ENCODE results near the gene EFNA1. TPM values are rescaled to one million over a fixed set of nuclear protein-coding genes. Genes with fewer than 3 reads are reported as not detected.
"Not testable (repeated sequence)": the region's sequence is repeated elsewhere in the genome, so short reads cannot be mapped to it uniquely, and the experiment has no call there.

EFNA1 gene
- total RNA-seq, 1 donor from 2014 or later, result 3.1 TPM

DNA sequence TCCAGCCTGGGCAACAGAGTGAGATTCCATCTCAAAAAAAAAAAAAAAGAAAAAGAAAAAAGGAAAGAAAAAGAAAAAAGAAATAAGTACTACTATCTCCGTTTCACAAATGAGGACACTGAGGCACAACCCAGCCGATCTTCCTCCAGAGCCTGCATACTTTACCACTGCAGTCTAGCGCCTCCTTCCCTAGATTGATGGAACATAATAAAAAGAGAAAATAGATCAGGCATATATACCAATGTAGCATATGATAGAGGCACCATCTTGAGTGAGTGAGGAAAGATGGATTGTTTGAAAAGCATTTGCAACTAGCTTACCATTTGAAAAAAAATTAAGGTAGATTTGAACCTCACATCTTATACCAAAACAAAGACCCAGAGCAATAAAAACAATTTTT lies 17.8 kb downstream of the EFNA1 start:
- no peak for DNase-seq (ENCODE audit: low spot score)

DNA sequence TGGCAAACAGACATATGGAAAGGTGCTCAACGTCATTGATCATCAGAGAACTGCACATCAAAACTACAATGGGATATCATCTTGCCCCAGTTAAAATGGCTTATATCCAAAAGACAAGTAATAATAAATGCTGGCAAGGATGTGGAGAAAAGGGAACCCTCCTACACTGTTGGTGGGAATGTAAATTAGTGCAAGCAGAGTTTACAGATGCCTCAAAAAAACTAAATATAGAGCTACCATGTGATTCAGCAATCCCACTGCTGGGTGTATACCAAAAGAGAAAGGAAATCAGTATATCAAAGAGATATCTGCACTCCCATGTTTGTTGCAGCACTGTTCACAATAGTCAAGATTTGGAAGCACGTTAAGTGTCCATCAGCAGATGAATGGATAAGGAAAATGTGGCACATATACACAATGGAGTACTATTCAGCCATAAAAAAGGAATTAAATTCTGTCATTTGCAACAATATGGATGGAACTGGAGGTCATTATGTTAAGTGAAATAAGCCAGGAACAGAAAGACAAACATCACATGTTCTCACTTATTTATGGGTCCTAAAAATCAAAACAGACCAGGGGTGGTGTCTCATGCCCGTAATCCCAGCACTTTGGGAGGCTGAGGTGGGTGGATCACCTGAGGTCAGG lies 28.4 kb downstream of the EFNA1 start:
- DNase-seq (ENCODE audit: low spot score), result not testable (repeated sequence)

DNA sequence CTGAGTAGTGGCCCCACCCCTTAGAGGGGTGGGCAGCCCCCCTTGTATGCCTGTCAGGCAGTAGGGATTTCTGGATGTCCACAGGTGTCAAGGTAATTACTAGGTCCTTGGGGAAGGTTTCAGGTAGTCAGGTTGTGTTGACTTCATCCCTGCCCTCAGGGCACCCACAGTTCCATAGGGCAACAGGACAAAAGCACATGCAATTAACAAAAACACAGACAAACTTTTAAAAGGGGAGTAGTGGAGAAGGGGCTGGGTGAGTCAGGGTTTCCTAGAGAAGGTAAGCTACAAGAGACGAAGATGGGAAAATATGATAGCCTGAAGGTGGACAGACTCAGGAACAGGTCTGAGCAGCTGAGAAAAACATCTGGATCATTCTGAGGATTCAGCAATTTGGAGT lies 31.3 kb downstream of the EFNA1 start:
- no peak for DNase-seq (ENCODE audit: low spot score)

DNA sequence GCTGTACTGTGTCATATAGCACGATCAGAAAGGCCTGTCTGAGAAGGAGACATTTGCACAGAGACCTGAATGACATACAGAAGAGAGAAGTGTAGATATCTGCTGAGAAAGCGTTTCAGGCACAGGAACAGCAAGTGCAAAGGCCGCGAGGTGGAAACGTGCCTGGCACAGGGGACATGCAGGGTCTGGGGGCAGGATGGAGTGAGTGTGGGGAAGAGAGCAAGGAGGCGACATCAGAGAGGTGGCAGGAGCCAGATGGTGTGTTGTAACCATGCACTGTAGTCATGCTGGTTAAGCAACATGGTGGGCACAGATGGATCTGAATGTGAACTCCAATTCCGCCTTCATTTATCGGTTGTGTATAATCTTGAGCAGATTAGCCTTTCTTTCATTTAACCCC lies 32.5 kb downstream of the EFNA1 start:
- no peak for DNase-seq (ENCODE audit: low spot score)

DNA sequence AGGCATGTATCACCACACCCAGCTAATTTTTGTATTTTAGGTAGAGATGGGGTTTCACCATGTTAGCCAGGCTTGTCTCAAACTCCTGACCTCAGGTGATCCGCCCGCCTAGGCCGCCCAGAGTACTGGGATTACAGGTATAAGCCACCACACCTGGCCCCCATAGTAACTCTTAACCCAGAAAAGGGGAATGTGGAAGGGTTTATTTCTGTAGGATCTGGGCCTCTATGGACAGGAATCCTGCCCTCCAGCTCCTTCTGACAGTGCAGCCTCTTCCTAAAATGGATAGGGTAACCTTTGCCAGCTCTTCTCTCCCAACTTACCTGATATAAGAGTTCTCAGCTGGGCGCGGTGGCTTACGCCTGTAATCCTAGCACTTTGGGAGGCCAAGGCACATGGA lies 35.0 kb downstream of the EFNA1 start:
- not testable (repeated sequence) for DNase-seq (ENCODE audit: low spot score)

DNA sequence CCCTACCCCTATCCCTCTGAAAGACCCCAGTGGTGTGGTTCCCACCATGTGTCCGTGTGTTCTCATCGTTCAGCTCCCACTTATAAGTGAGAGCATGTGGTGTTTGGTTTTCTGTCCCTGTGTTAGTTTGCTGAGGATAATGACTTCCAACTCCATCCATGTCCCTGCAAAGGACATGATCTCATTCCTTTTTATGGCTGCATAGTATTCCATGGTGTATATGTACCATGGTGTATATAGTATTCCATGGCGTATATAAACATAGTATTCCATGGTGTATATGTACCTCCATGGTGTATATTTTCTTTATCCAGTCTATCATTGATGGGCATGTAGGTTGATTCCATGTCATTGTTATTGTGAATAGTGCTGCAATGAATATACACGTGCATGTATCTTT lies 36.1 kb downstream of the EFNA1 start:
- not testable (repeated sequence) for DNase-seq (ENCODE audit: low spot score)

DNA sequence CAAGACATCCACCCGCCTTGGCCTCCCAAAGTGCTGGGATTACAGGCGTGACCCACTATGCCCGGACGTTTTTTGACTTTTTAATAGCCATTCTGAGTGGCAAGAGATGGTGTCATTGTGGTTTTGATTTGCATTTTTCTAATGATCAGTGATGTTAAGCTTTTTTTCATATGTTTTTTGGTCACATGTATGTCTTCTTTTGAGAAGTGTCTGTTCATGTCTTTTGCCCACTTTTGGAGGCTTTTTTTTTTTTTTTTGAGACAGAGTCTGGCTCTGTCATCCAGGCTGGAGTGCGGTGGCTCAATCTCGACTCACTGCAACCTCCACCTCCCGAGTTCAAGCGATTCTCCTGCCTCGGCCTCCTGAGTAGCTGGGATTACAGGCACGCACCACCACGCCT lies 36.9 kb downstream of the EFNA1 start:
- DNase-seq (ENCODE audit: low spot score), result not testable (repeated sequence)

DNA sequence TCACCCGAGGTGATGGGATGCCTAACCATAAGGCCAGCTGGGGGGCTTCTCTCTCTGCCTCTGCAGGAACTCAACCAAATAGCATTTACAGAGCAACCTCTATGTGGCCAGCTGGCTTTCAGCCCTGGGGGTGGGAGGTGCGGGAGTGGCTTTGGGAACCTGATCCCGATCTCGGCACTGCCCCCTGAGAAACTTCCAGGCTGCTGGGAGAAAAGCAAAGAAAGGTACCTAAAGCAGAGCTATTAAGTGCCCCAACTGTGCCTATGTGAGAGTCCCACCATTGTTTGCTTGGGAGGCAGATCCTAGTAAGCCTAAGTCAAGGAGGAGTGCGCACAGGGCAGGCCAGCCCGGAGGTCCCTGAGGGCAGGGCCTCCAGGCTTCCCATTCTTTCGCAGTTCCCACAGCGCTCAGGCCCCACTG lies 38.4 kb downstream of the EFNA1 start:
- no peak for DNase-seq (ENCODE audit: low spot score)

DNA sequence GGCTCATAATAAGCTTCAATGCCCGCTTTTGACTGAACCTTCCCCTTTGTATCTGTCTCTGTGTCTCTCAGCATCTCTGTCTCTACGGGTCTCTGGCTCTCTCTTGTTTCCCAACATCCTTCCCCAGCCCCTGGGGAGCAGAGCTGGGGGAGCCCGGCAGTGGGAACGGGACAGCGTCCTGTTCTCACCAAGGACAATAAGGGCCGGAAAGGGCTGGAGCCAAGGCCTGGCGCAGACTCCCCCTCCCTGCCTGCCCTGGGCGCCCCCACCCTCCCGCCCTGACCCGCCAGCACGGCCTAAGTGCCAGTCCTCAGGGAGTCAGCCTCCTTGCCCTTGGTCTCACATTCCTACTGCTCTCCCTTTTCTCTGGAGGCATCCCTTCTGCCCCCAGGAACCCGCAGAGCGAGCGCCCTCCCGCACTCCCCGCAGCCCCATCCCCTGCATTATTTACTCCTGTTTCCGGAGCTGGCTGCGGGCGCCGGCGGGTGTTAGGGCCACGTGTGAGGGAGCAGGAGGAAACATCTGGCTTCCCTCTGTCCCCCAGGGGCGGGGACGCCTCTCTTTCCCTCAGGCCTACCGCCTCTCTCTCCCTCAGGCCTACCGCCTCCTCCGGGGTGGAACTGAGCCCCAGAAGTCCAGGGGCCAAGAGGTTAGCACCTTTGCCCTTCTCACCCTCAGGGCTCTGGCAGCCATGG lies 38.9 kb downstream of the EFNA1 start:
- peak; percentile 38 for DNase-seq (ENCODE audit: low spot score)

DNA sequence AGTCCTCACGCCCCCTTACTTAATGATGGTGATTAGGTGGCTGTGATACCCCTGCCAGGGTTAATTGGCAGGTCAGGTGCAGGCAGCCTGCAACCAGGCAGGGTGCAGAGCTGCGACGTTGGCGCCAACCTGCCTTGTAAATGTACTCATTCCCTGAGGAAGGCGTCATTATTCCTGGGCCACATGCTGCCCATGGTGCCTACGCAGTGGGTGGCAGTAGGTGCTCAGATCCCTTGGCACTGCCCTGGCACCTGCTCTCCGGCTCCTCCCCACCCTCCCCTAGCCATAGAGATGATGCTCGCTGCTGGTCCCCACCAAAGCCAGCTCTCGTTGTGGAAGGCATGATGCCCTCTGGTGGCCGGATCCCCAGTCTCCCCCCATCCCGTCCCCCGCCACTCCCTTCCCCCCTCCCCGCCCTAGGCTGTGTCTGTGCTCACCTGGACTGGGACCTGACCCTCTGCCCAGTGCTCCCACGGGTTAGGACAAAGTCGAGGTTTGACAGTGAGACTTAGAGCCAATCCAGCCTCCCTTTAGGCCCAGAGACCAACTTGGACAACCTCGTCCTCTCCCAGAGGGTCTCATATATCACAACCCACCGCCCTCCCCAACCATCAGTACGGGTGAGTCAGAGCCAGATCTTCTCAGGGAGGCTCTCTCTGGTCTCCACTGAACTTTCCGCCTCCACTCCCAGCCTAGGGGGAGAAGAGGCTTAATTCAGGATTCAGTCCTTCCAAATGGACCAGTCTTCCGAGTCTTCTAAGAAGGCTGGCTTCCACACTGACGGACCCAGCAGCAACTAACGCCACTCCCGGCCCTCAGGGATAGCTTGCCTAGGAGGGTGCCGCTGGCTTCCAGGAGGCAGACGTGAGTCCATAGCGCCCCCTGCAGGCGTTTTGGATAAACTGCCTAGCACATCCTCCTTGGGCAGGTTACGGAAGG lies 39.8 kb downstream of the EFNA1 start:
- peak; percentile 85 for DNase-seq (ENCODE audit: low spot score)

DNA sequence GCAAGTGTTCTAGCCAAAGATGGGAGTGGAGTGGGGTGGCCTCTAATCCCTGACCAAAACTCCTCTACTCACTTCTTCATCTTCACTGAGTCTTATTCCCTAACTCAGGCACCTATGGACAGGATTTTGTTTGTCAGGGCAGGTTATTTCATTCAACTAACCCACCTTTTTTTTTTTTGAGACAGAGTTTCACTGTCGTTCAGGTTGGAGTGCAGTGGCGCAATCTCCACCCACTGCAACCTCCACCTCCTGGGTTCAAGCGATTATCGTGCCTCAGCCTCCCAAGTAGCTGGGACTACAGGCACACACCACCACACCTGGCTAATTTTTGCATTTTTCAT lies 40.4 kb downstream of the EFNA1 start:
- DNase-seq (ENCODE audit: low spot score), result not testable (repeated sequence)

DNA sequence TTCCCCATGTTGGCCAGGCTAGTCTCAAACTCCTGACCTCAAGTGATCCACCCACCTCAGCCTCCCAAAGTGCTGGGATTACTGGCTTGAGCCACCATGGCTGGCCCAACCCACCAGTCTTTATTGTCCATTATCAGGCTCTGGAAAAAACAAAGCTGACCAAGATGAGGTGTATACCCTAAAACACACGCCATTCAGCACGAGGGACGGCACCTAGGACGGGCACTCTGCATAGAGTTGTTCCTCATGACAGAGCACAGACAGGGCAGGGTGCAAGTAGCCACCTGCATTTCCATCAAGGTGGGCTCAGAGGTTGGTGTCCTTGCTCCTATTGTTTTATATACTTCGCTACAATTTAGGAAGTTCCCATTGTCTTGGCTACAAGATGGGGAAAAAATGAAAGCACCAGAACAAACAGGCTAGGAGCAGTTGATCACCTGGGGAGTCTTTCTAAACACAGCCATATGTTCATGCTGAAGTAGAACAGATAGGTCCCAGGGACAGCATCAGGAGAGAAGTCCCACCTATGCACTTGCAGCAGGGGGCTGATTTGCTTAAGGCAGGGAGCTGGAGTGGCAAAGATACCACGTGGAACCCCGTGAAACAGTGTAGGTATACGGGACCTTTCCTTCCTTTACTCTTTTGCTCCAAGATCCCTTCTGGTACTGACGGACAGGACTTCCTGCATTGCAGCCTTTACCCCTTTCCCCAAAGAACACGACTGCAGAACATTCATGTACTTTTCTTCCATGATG lies 41.0 kb downstream of the EFNA1 start:
- DNase-seq (ENCODE audit: low spot score), result no peak

DNA sequence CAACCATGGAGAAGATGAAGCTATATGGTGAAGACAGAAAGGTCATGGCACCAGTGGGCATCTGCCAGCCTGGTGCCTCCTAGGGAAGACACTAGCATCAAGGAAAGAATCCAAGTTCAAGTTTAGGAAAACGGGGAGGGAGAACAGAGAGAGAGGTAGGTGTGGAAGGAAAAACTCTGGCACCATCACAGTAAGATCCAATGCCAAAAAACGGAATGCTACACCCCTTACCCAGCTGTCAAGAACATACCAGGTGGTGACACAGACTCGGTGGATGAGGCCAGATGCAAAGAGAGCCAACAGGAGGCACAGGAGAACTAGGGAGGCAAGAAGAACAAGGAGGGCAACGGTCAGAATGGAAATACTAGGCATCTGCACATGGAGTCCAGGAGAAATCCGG lies 41.9 kb downstream of the EFNA1 start:
- DNase-seq (ENCODE audit: low spot score), result no peak

DNA sequence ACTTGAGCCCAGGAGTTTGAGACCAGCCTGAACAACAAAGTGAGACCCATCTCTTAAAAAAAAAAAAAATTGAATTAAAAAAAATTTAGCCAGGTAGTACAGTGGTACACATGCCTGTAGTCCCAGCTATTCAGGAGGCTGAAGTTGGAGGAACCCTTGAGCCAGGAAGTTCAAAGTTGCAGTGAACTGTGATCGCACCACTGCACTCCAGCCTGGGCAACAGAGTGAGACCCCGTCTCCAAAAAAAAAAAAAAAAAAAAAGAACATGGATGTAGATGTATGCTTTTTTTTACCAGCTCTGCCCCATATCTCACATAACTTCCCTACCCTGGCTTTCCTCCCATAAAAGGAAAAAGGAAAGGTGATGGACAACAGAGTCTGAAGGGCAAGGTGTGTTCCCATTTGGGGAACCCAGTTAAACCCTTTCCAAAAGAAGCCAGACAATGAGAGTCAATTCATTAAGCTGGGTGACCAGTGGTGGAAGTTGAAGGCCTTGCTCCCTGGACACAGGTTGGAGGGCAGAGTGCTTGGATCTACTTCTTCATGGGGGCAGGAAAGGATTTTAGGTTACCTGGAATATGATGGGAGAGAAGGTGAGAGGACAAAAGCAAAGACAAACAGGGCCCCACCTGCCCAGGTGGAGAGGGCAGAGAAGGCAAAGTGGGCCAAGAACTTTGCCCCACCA lies 42.6 kb downstream of the EFNA1 start:
- DNase-seq (ENCODE audit: low spot score), result no peak

DNA sequence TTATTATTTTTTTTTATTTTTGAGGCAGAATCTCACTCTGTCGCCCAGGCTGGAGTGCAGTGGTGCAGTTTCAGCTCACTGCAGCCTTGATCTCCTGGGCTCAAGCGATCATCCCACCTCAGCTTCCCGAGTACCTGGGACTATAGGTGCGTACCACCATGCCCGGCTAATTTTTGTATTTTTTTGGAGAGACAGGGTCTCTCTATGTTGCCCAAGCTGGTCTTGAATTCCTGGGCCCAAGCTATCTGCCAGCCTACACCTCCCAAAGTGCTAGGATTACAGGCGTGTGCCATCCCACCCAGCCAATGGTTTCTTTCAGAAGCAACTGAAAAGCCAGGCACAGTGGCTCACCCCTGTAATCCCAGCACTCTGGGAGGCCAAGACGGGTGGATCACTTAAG lies 43.1 kb downstream of the EFNA1 start:
- DNase-seq (ENCODE audit: low spot score), result no peak

DNA sequence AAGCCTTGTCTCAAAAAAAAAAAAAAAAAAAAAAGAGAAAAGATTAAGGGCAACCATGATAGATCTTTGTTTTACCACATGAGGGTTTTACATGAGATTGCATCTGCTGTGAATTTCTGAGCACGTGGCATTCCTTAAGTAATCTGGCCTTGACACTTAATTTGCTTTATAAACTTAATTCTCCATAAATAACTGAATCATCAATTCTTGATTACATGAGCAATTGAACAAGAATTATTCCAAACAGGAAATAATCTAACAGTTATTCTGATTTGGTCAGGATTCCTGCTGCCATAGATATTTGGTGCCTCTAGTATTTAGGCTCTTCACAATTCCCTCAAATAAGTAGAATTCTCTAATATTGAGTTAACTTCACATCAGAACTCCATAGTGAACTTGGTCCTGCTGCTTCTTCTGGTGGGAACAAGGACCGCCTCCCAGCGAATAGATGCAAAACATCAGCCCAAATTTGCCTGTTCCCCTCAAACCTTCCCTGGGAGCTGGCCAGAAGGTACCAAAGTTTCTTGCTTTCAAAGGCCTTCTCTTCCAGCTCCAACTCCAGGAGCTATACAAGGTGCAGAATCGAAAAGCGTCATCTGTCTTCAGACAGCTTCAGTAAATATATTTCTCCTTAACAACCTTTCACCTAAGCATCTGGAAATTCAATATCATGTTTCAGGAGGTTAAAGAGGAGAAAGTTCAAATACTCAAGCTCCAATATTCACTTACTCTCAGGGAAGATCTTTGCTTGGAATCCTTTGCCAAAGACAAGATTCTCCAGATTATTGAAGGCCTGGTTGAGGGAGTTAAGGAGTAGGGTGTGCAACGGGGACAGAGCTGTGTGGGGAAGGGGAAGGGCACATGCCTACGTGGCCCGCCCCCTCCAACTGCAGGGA lies 44.4 kb downstream of the EFNA1 start:
- DNase-seq (ENCODE audit: low spot score), result no peak

DNA sequence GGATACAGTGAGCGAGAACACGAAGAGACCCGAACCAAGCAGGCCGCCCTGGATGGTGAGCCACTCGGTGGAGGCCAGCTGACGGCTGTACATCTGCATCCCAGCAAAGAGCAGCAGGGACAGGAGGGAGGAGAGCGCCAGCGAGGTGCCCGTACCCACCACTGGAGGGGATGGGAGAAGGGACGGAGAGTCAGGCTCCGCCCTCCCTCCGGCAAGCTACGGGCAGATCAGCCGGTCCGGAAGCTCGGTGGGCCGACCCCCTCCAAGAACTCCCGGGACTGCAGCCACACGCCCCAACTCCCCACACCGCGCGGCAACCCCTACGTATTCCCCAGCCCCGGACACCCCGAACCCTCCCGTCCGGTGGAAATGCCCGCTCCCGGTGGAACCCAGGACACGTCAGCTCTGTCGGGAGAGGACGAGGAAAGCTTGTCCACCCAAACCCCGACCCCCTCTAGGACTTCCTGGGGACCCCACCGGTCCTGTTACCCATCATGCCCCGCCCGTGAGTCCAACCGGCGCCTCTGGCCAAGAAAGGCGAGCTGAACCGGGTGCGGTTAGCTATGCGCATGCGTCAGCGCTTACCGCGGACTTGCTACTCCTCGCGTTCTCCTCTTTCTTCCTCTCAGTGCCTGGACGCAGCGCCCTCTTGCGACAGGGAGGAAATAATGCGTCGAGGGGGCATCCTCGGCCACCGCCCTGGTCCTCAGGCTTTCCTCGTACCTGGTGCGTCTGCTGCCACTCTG lies 45.2 kb downstream of the EFNA1 start, which contains the start of gene KRTCAP2:
Gene KRTCAP2 (minus strand): TSS at position 573 of the 746 bp plus-strand sequence. CDS start 80 bp downstream, at position 493.
- peak; percentile 97 for DNase-seq (ENCODE audit: low spot score)

DNA sequence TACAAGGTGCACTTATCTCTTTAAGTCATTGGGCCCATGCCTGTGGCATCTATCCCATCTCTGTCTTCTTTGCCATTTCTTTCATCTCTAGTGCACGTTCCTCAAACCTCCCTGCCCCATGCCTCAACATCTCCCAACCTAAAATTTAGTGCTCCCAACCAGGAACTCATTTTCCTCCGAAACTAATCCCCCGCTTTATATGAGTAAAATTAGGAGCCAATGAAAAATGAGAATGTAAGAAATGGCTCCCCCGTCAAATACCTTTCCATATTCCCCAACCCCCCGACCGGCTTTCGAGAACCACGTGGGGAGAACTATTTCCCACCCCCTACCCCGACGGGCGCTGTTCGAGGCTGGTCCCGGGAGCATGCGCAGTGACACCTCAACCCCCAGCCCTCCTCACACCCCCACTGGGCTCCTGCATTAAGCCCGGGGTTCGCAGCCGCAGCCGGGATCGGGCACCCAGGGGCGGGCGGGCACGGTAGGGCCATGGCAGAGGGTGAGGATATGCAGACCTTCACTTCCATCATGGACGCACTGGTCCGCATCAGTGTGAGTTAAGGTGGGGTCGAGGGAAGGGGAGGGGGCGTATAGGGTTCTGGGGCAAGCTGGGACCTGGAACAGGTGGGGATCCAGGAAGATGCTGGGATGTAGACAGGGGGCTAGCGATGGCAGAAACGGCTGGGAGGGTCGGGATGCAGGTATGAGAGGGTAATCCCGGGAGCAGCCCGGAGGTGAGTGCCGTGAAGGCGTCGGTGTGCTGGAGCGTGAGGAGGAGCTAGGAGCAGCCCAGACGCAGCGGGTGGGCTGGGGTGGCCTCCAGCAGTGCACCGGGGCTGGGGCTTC lies 46.0 kb downstream of the EFNA1 start, which contains the start of gene TRIM46:
Gene TRIM46 (plus strand): TSS at position 372 of the 846 bp plus-strand sequence. CDS start 118 bp downstream, at position 490.
- DNase-seq (ENCODE audit: low spot score), result no peak

Data from umbilical cord (tissue), 2 donors.